Left lung (tissue), 10 donors: Measurements from ENCODE around the gene PCDHA13. TPM values are rescaled to one million over a fixed set of nuclear protein-coding genes. Genes with fewer than 3 reads are reported as not detected.

Source experiments
- ATAC-seq: fragments of 200-7000 bp; cut with Tn5 transposase; one replicate; pipeline ENCODE4 v1.9.1; 2020; ENCODE audit warnings: moderate library complexity
- DNase-seq, 4 donors: peaks; one replicate each; pipeline ENCODE4 v3.0.0-alpha.2; 2013 to 2020
- H3K27ac ChIP-seq, 2 donors: fragments of 200-600 bp; sonication (generic) in 1 of 2; one replicate each; pipeline versions ENCODE4 v1.5.0 to v1.8.0; 2020 to 2021
- H3K27me3 ChIP-seq, 2 donors: fragments of 200-600 bp; sonication (generic) in 1 of 2; one replicate each; pipeline versions ENCODE4 v1.5.0 to v1.8.0; 2020 to 2021
- H3K36me3 ChIP-seq, 2 donors: fragments of 200-600 bp; sonication (generic) in 1 of 2; one replicate each; pipeline versions ENCODE4 v1.5.0 to v1.8.0; 2020 to 2021
- H3K4me1 ChIP-seq, 2 donors: fragments of 200-600 bp; one replicate each; pipeline ENCODE4 v1.8.0; 2021
- H3K4me3 ChIP-seq, 2 donors: fragments of 200-600 bp; sonication (generic) in 1 of 2; one replicate each; pipeline versions ENCODE4 v1.5.0 to v1.8.0; 2020 to 2021; ENCODE audit warnings: mild to moderate bottlenecking in 1 of 2
- H3K9me3 ChIP-seq, 2 donors: fragments of 200-600 bp; sonication (generic) in 1 of 2; one replicate each; pipeline versions ENCODE4 v1.5.0 to v1.8.0; 2020 to 2021
- intact Hi-C, 2 donors: fragments of 100-400 bp; cut with DNase I; formaldehyde crosslinking; loops; one replicate each; pipeline versions ENCODE4 v1.11.2 to v1.14.2; 2022
- polyA plus RNA-seq, 6 donors: library from polyadenylated mRNA; unstranded; fragments of 120-200 nt; gene quantifications; one replicate each; pipeline ENCODE4 v1.2.1, GENCODE V29; 2013; ENCODE audit not compliant: insufficient read length in 6 of 6
- total RNA-seq, 2 donors: library from RNA; stranded (reverse); fragmentation: NEBNext Ultra II Directional; extraction: Animal tissue kit (Norgen Biotek cat#: 25700); gene quantifications; one replicate each; pipeline ENCODE4 v1.2.1, GENCODE V29; 2021
- TF ChIP-seq, protein P1 (sequence below), 2 donors: fragments of 200-600 bp; sonication (generic) in 1 of 2; IDR thresholded peaks; one replicate each; pipeline versions ENCODE4 v1.5.0 to v1.8.0; 2021; ENCODE audit warnings: antibody characterized with exemption in 2 of 2
- donor health status: DM: no; HTN: yes; CAD: no.
- donor health status: DM: no; HTN: no; CAD: no.

Gene PCDHA13
- total and polyA plus RNA-seq, 8 donors: 0.09 to 1.7 (median 0.28) TPM

DNA sequence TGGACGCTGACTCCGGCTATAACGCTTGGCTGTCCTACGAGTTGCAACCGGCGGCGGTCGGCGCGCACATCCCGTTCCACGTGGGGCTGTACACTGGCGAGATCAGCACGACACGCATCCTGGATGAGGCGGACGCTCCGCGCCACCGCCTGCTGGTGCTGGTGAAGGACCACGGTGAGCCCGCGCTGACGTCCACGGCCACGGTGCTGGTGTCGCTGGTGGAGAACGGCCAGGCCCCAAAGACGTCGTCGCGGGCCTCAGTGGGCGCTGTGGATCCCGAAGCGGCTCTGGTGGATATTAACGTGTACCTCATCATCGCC is 4.7 kb upstream of the PCDHA13 start:
- intact Hi-C loops: no loop called here
- Histone ChIP-seq H3K36me3 (no peaks in the 10 kb centered on the region), H3K4me1 (no peaks in the 10 kb centered on the region), H3K4me3 (no peak overlapping the region), H3K27me3 (peaks cover 22 to 91% of the 10 kb centered on the region in 2 donors), H3K9me3 (peaks cover 0 to 28% of the 10 kb centered on the region in 2 donors), H3K27ac (no peak overlapping the region)
- DNase-seq (no peak), ATAC-seq (no peak)
- TF ChIP-seq, protein P1, sequence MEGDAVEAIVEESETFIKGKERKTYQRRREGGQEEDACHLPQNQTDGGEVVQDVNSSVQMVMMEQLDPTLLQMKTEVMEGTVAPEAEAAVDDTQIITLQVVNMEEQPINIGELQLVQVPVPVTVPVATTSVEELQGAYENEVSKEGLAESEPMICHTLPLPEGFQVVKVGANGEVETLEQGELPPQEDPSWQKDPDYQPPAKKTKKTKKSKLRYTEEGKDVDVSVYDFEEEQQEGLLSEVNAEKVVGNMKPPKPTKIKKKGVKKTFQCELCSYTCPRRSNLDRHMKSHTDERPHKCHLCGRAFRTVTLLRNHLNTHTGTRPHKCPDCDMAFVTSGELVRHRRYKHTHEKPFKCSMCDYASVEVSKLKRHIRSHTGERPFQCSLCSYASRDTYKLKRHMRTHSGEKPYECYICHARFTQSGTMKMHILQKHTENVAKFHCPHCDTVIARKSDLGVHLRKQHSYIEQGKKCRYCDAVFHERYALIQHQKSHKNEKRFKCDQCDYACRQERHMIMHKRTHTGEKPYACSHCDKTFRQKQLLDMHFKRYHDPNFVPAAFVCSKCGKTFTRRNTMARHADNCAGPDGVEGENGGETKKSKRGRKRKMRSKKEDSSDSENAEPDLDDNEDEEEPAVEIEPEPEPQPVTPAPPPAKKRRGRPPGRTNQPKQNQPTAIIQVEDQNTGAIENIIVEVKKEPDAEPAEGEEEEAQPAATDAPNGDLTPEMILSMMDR (IDR thresholded peaks at IDR 0.05): no peak

DNA sequence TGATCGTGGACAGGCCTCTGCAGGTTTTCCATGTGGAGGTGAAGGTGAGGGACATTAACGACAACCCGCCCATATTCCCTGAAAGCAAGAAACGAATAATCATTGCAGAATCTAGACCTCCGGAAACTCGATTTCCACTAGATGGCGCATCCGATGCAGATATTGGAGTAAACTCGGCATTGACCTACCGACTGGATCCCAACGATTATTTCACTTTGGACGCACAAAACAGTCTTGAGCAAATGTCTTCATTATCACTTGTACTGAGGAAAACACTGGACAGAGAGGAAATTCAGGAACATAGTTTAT is 621 bp downstream of the PCDHA13 start:
- intact Hi-C loops: loop anchor here in 1 of 2 donors (10.0 kb wide), 1 partner anchor 162 kb away; no protein-coding TSS in a partner anchor
- peak in 1 of 4 donors; percentile 2 for DNase-seq
- peak; percentile 82 for ATAC-seq
- H3K27ac ChIP-seq: no peak overlapping the region
- no peaks in the 10 kb centered on the region for H3K36me3 ChIP-seq
- peaks cover 3 to 62% of the 10 kb centered on the region in 2 donors for H3K27me3 ChIP-seq
- peak overlapping the region in 1 of 2 donors; percentile 26 for H3K4me3 ChIP-seq
- no peaks in the 10 kb centered on the region for H3K4me1 ChIP-seq
- TF ChIP-seq, protein P1 (IDR thresholded peaks at IDR 0.05): no peak
- H3K9me3 ChIP-seq: peaks cover 0 to 25% of the 10 kb centered on the region in 2 donors

DNA sequence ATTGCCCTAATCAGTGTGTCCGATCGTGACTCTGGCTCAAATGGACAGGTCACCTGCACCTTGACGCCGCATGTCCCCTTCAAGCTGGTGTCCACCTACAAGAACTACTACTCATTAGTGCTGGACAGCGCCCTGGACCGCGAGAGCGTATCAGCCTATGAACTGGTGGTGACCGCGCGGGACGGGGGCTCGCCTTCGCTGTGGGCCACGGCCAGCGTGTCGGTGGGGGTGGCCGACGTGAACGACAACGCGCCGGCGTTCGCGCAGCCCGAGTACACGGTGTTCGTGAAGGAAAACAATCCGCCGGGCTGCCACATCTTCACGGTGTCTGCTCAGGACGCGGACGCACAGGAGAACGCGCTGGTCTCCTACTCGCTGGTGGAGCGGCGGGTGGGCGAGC is 1.4 kb downstream of the PCDHA13 start:
- no peak for ATAC-seq
- Histone ChIP-seq H3K36me3 (no peaks in the 10 kb centered on the region), H3K4me1 (no peaks in the 10 kb centered on the region), H3K4me3 (no peak overlapping the region), H3K9me3 (peaks cover 0 to 22% of the 10 kb centered on the region in 2 donors), H3K27me3 (peaks cover 3 to 58% of the 10 kb centered on the region in 2 donors), H3K27ac (no peak overlapping the region)
- no peak for DNase-seq
- intact Hi-C loops: loop anchor here in 1 of 2 donors (10.0 kb wide), 1 partner anchor 161 kb away; no protein-coding TSS in a partner anchor
- TF ChIP-seq, protein P1 (IDR thresholded peaks at IDR 0.05): no peak

DNA sequence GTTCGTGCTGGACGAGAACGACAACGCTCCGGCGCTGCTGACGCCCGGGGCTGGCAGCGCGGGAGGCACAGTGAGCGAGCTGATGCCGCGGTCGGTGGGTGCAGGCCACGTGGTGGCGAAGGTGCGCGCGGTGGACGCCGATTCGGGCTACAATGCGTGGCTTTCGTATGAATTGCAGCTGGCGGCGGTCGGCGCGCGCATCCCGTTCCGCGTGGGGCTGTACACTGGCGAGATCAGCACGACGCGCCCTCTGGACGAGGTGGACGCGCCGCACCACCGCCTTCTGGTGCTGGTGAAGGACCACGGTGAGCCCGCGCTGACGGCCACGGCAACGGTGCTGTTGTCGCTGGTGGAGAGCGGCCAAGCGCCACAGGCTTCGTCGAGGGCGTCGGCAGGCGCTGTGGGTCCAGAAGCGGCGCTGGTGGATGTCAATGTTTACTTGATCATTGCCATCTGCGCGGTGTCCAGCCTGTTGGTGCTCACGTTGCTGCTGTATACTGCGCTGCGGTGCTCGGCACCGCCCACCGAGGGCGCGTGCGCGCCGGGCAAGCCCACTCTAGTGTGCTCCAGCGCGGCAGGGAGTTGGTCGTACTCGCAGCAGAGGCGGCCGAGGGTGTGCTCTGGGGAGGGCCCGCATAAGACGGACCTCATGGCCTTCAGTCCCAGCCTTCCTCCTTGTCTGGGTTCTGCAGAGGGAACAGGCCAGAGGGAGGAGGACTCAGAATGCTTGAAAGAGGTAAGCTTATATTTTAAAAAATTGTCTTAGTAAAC is 2.2 kb downstream of the PCDHA13 start:
- H3K27ac ChIP-seq: no peak overlapping the region
- no peaks in the 10 kb centered on the region for H3K4me1 ChIP-seq
- H3K27me3 ChIP-seq: peaks cover 3 to 51% of the 10 kb centered on the region in 2 donors
- ATAC-seq (no peak), DNase-seq (no peak)
- H3K4me3 ChIP-seq: no peak overlapping the region
- TF ChIP-seq, protein P1 (IDR thresholded peaks at IDR 0.05): no peak
- H3K36me3 ChIP-seq: no peaks in the 10 kb centered on the region
- peaks cover 0 to 22% of the 10 kb centered on the region in 2 donors for H3K9me3 ChIP-seq
- intact Hi-C loops: loop anchor here in 1 of 2 donors (10.0 kb wide), 1 partner anchor 161 kb away; no protein-coding TSS in a partner anchor

DNA sequence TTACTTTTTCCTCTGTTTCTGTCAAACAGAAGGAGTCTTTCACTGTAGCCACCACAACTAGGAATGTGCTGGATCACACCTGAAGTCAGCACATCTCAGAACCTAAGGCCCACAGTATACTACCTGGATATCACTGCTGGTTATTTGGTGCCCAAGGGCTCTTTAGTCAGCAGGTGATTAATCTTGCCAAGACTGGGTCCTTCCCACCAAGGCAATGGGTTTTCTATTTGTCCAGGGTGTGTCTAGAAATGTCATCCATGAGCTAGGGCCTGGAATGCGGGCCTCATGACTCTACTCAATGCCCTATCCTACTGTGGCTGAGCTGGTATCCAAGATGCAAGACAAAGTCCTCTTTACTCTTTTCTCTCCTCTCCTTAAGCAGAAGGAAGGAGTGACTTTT is 34.4 kb downstream of the PCDHA13 start:
- TF ChIP-seq, protein P1 (IDR thresholded peaks at IDR 0.05): no peak
- Histone ChIP-seq H3K4me1 (no peaks in the 10 kb centered on the region), H3K27ac (no peak overlapping the region), H3K4me3 (no peak overlapping the region), H3K9me3 (peaks cover 0 to 24% of the 10 kb centered on the region in 2 donors), H3K36me3 (no peaks in the 10 kb centered on the region), H3K27me3 (no peaks in the 10 kb centered on the region)
- intact Hi-C loops: no loop called here
- DNase-seq (no peak), ATAC-seq (no peak)
